ENCODE results near the gene DOCK9.
A peak's percentile ranks its signal among the peaks of the same experiment; 100 is the strongest.

The DOCK9 gene

GRCh38 chr13:98868932-98869331 lies 108.9 kb downstream of the DOCK9 start:
- no peak for DNase-seq (ENCODE audit: extremely low read depth in 1 of 2, low read depth in 1 of 2)

- DNase-seq (ENCODE audit: extremely low read depth in 1 of 2, low read depth in 1 of 2): no peak
Observed at GRCh38 chr13:98866882-98867281, 111.0 kb downstream of the DOCK9 start.

- DNase-seq (ENCODE audit: extremely low read depth in 1 of 2, low read depth in 1 of 2): no peak
Observed at GRCh38 chr13:98860491-98860890, 117.4 kb downstream of the DOCK9 start.

- no peak for DNase-seq (ENCODE audit: extremely low read depth in 1 of 2, low read depth in 1 of 2)
Observed at GRCh38 chr13:98858191-98858590, 119.7 kb downstream of the DOCK9 start.

DNA sequence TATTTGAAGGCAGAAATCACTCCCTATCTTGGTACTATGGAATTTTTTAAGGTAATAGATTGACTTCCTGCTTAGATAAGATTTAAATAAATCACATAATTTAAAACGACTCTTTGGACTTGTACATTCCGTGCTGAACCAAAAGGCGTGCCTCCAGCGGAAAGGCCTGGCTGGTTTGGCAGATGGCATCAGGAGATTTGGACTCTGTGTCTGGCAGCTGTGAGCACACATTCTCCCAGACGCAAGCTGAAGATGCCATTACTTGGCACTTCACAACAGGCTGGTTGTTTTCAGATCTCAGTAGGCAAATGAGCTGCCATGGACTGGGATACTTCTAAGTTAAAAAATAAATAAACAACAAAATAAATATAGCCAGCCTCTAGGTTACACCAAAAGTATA lies 120.9 kb downstream of the DOCK9 start:
- no peak for DNase-seq (ENCODE audit: extremely low read depth in 1 of 2, low read depth in 1 of 2)

DNA sequence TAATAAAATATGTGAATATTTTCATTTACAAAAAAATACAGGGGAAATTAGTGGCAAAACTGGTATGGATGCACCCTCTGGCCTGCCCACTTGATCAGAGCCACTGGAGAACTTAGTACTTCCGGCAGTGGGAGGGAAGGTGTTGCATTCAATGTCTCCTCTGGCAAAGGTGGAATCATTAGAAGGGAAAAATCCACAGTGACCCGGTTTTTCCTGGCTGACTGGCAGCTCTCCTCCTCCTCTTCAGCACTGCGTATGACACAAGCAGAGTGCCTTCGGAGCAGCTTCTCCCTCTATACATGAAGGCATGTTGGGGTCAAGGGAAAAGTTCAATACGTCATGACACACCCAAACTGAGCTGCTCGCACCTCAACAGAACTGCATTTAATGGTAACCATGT lies 123.4 kb downstream of the DOCK9 start:
- no peak for DNase-seq (ENCODE audit: extremely low read depth in 1 of 2, low read depth in 1 of 2)

GRCh38 chr13:98853771-98854221 lies 124.1 kb downstream of the DOCK9 start:
- no peak for DNase-seq (ENCODE audit: extremely low read depth in 1 of 2, low read depth in 1 of 2)

DNA sequence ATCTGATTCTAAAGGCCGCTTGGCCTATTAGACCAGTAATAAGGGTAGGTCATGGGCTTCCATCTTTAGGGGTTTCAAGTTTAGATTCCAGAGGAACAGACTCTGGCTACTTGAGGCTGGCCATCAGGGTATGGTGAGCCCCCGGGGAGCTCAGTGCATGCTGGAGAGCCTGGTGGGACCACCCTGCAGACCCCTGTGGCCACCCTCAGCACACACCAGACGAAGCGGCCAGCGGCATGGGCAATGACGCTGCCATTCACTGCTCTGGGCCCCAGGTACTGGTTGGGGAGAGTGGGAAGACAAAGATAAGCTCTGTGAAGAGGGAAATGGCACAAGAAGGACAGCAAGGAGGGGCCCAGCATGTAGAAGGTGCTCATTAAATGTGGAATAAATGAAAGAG lies 126.6 kb downstream of the DOCK9 start:
- no peak for DNase-seq (ENCODE audit: extremely low read depth in 1 of 2, low read depth in 1 of 2)

- DNase-seq (ENCODE audit: extremely low read depth in 1 of 2, low read depth in 1 of 2): no peak
Observed at GRCh38 chr13:98848746-98849145, 129.1 kb downstream of the DOCK9 start.

- DNase-seq (ENCODE audit: extremely low read depth in 1 of 2, low read depth in 1 of 2): no peak
Observed at GRCh38 chr13:98847780-98848179, 130.1 kb downstream of the DOCK9 start.

GRCh38 chr13:98846986-98847385 lies 130.9 kb downstream of the DOCK9 start:
- no peak for DNase-seq (ENCODE audit: extremely low read depth in 1 of 2, low read depth in 1 of 2)

GRCh38 chr13:98846521-98846920 lies 131.3 kb downstream of the DOCK9 start:
- no peak for DNase-seq (ENCODE audit: extremely low read depth in 1 of 2, low read depth in 1 of 2)

DNA sequence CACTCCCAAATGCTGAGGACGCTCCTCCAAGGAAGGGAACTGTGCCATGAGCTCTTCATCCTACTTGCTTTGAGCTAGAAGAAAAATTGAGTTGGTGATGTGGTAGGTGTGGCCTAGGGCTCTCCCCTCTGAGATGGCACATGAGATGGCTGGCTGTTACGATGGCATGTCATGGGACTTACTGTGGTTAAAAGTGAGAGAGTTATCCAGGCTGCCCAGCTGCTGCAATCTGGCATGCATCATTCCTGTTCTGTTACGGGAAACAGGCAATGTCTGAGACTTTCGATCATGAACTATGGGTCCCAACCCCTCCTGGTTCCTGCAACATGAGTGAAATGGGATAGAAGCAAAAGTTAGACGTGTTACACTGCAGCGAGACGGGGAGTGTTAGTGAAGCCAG lies 132.1 kb downstream of the DOCK9 start:
- no peak for DNase-seq (ENCODE audit: extremely low read depth in 1 of 2, low read depth in 1 of 2)

GRCh38 chr13:98844021-98844420 lies 133.8 kb downstream of the DOCK9 start:
- DNase-seq (ENCODE audit: extremely low read depth in 1 of 2, low read depth in 1 of 2): no peak

DNA sequence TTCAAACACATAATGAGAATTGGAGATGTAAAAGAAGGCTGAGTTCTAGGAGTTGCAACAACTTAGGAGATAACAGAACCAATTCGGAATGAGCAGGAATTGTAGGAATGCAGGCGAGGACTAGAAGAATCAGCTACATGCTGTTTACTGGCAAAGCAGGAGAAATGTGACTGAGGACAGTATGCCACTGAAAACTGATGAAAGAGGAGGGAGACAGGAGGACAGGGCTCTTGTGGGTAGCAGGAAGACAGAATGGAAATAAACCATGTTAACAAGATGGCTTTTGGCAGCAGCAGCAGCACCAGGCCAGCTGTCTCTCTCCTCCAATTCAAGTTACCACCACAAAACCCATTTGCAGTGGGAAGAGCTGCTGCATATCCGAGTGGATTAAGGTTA lies 134.4 kb downstream of the DOCK9 start:
- DNase-seq (ENCODE audit: extremely low read depth in 1 of 2, low read depth in 1 of 2): no peak

GRCh38 chr13:98842858-98843481 lies 134.9 kb downstream of the DOCK9 start:
- peak; percentile 3 to 31 for DNase-seq (ENCODE audit: extremely low read depth in 1 of 2, low read depth in 1 of 2)

- DNase-seq (ENCODE audit: extremely low read depth in 1 of 2, low read depth in 1 of 2): no peak
Observed at GRCh38 chr13:98842070-98842469, 135.8 kb downstream of the DOCK9 start.

DNA sequence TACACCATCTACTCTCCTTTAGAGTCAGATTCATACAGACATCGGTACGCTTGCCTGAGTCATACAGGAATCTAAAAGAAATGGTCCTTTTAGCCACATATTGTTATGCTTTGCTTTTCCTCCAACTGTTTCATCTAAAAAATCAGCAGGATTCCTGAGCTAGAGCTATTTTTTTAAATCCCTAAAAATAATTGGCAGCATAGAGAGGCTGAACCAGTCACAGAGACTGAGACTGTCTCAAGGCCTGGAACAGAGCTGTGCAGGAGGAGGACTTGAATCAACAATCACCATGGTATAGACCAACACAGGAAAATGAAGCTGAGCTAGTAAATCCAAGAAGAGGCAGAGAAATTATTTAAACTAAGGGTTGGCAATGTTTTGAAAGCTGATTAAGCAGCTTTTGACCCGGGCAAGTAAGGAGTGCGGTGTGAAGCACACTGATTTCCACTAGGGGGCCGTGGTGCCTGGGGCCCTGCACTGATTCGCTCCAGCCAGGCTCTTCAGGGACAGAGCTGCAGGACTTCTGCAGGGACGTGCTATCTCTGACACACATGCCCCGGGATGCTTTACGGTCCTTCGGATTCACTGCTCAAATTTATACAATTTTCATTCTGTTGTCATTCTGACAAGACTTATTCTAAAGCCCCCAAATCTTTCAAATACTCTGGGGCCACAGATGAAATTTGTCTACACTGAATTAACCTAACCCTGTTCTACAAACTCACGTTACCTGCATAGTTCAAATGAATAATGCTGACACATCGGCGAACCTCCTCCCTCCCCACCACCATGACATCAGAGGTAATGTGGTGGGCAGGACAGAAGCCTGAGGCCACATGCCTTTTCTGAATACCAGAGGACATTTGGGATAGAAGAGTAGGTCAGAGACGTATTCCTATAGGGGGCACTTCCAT lies 137.8 kb downstream of the DOCK9 start:
- peak in 1 of 2 donors; percentile 2 for DNase-seq (ENCODE audit: extremely low read depth in 1 of 2, low read depth in 1 of 2)

- DNase-seq (ENCODE audit: extremely low read depth in 1 of 2, low read depth in 1 of 2): no peak
Observed at GRCh38 chr13:98838776-98839175, 139.1 kb downstream of the DOCK9 start.

DNA sequence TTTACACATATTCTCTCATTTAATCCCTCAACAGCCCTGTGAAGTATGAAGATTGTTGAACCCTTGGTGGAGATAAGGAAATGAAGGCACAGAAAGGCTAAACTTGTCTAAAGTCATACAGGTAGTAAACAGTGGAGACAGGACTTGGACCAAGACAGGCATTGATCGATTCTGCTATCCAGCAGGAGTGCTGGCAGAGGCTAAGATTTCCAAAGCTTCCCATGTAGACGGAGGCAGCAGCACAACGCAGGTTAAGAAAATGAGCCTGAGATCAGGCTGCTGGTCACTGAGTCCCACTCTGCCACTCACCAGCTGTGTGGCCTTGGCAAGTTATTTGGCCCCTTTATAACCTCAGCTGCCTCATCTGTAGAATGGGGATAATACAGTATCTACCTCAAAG lies 140.0 kb downstream of the DOCK9 start:
- no peak for DNase-seq (ENCODE audit: extremely low read depth in 1 of 2, low read depth in 1 of 2)

GRCh38 chr13:98835156-98835555 lies 142.7 kb downstream of the DOCK9 start:
- DNase-seq (ENCODE audit: extremely low read depth in 1 of 2, low read depth in 1 of 2): no peak

GRCh38 chr13:98834254-98834960 lies 143.5 kb downstream of the DOCK9 start:
- DNase-seq (ENCODE audit: extremely low read depth in 1 of 2, low read depth in 1 of 2): no peak
